D341Med (cell line): Measurements from ENCODE around the gene TBR1.
A peak's percentile ranks its signal among the peaks of the same experiment; 100 is the strongest.

ENCODE experiments used
- DNase-seq: peaks from one replicate; pipeline ENCODE4 v3.0.0; 2012; ENCODE audit warnings: low spot score

The TBR1 gene

DNA sequence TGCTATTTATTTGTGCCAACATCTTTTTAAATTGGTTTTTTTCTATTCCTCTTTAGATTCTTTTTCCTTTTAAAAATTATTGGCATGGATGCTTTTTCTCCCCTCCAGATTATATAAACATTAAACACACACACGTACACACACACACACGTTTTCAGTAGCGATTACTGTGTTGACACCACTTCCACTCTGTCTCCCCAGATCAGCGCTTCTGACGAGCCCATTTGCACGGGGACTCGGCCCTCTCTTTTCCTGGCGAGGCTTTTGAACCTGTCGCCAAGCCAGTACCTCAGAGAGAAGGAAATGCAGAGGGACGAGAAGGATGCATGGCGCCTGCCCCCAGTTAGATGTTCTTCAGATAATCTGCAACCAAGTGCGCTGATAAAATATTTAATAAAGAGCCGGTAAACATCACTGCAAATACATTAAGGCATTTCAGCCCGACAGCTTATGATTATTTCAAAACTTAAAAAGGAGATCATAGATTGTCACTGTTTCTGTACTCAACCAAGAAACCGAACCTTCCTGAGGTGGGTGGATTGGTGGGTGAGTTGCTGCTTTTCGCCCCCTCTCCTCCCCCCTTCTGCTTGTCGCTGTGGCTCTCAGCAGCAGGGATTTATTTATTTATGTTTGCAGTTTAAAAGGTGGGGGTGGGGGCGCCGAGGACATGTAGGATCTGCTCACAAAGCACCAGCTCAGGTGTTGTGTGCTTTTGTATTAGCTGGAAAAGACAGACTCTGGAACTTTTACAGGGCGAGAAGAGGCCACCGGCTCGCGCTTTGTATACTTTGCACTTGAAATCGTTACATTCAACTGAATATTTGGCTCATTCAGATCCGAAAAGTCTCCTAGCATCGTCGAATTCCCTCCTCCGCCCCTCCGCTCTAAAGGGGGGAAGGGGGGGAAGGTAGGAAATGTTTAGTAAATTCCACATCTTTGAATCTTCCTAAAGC is 787 bp upstream of the TBR1 start:
- DNase-seq, result peak; percentile 53

DNA sequence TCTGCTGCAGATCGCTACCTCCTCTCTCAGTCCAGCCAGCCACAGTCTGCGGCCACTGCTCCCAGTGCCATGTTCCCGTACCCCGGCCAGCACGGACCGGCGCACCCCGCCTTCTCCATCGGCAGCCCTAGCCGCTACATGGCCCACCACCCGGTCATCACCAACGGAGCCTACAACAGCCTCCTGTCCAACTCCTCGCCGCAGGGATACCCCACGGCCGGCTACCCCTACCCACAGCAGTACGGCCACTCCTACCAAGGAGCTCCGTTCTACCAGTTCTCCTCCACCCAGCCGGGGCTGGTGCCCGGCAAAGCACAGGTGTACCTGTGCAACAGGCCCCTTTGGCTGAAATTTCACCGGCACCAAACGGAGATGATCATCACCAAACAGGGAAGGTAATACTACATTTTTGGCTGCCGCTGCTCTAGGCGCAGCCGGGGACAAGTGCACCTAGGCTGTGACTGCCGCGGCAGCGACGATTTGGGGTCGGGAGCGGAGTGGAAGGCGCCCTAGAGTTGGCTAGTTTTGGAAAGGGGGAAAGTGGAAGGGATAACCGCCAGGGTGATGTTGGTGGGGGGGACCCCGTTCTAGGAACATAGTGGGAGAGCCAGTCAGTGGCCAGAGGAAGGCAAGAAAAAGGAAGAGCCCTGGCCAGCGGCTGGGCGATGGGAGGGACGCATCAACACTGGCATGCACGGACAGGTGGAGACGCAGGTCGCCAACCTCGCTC is 776 bp downstream of the TBR1 start:
- peak; percentile 34 for DNase-seq

DNA sequence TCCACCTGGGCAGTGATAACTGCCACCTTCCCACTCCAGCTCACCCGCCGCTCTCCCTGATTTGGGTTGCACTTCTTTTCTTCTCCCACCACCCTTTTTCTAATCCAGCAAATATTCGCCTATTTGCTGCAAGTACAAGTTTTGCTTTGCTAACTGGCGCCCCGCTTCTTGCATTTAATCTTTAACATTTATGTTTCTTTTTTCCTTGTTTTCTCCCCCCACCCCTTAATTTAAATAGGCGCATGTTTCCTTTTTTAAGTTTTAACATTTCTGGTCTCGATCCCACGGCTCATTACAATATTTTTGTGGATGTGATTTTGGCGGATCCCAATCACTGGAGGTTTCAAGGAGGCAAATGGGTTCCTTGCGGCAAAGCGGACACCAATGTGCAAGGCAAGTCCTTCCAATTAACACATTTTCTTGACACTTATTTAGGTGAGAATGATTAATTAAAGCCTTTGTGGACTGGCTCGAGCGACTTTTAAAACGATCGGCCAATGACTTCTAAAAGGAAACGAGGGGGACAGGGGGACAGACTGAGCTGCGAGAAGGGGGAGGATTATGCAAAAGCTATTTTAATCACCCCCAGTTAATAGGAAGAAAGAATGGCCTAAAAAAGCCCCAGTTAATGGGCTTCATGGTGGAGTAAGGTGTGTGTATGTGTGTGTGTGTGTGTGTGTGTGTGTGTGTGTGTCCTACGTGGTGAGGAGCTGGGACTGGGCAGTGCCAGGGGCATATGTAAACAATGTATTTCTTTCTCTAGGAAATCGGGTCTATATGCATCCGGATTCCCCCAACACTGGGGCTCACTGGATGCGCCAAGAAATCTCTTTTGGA is 1.6 kb downstream of the TBR1 start:
- DNase-seq, result no peak

DNA sequence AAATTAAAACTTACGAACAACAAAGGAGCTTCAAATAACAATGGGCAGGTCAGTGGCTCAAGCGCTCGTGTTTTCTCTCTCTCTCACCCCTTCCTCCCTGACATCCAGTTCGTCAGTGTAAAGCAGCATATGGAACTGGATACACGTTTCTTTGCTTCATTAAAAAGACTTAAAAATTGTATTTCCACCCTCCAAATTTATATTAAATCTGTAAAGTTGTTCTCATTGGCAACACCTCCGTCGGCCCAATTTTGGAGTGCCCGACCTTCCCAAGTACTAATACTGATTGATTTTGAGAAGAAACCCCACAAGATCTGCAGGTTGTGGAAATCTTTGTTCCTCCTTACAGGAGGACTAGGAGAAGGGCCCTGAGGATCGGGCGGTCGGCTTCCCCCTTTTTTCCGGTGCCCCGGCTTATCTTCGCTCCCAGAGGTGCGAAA is 2.2 kb downstream of the TBR1 start:
- DNase-seq, result no peak

DNA sequence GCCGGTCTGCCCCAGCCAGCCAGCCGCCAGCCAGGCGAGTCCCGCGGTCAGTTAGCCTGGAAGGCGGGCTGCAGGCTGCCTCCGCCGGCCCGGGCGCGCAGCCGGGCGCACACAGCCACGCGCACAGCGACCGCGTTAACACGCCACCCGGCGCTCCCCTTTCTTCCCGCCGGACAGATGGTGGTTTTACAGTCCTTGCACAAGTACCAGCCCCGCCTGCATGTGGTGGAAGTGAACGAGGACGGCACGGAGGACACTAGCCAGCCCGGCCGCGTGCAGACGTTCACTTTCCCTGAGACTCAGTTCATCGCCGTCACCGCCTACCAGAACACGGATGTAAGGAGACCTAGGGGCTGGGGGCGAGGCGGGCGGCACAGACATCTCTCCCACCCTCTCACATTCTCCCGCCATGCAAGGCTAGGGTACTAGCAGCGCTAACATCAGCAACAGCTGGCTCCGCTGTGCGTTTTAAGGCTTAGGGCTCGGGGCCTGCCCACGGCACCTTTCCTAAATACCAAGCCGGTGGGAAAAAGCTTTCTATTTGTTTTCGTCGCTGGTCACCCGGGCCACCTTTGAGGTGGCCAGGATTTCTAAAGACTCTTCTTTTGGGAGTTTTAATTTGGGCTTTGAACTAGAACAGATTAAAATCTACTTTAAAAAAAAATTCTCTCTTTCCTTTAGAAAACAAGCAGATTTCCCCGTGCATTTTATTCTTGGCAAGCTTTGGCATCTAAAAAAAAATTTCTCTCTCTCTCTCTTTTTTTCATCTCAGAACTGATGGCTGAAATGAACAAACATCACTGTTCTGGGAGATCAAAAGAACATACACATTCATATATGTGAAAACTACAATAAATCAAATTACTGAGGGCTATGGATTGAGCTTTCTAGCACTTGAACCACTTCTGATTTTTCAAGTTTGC is 2.9 kb downstream of the TBR1 start:
- DNase-seq, result peak; percentile 45

DNA sequence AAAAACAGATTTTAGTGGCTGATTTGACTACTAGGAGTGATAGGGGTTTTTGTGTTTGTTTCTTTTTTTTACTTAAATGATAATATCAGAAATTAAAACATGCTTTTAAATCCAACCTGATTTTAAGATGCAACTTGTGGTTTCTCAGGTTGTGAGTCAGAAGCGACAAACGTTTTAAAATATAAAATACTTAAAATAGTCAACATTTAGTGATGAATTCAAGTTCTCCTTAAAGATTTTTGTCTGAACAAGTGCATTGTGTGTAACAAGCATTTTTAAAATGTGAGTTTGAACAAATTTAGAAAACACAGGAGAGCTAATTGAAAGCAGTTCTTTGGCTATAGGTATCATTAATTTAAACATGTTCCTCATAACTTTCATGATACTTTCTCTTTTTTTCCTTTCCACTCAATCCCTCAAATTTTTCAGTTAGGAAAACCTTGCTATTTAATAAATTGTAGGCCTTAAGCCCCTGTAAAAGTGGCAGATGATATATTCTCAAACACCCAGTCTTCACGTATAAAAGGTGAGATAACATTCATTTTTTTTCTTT is 3.6 kb downstream of the TBR1 start:
- DNase-seq, result no peak

DNA sequence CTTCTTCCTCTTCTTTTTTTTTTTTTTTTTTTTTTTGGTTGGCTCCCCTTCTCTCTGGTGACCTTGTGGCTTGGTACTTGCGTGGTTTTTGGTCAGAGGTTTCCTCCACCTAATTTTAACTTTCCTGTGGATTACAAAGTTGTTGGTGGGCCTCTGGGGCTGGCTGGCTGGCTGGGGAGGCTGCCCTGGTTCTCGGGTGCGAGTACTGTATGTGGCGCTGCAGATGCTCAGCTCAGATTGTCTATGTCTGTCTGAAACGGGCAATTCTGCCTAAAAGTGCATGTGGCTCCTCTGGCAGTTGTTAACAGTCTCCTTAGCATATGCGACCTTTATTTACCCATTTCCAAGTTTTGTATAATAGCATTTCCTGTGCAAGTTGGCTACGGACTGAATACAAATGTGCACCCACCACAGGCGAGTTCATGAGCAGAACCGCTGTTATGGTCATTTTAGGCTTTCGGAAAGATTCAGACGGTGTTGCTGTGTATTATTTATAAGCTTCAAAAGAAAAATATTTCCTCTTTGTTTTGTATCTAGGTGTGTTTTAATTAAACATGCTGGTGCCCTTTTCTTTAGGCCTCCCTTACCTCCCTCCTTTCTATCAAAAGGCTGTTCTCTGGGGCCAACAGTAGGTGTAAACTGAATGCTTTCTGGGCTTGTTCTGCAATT is 4.4 kb downstream of the TBR1 start:
- DNase-seq, result no peak

DNA sequence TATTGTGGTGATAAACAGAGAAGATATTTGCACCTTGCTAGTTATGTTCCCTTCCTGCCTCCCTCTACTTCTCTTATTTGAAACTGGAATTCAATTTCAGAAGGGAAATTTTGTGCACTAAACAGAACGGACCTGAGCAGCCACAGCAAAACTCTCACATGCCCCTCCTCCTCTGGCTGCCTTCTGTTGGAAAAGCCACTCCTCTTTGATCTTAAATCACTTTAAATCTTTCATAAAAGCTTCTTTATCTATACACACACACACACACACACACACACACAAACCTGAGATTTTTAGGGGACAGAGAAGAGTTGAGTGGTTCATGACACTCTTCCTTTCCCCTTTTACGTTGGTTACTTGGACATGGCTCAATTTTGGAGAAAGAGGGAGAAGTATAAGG is 5.6 kb downstream of the TBR1 start:
- peak; percentile 38 for DNase-seq

DNA sequence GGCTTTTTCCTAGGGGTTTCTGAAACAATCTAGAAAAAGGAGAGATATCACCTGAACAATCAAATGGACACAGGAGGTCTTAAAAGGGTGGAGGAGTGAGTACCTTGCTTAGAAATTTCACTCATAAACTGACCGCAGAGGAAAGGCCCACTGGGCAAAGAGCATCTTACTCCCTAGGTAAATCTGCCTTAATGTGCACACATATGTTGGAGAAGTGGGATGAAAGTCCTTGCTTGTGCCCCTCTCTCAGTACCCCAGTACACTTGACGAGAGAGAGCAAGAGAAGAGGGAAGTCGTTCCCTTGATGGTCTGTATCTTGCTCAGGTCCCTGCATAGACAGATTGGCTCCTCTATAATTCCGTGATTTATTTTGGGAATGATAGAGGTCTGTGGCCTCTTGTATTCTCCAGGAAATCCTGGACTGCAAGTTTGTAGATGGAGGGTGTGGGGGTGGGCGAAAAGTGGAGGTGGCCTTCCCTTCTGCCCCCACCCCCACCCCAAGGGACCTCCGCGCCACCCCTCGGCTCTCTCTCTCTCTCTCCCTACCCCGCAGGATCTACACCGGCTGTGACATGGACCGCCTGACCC is 6.8 kb downstream of the TBR1 start:
- peak; percentile 45 for DNase-seq

DNA sequence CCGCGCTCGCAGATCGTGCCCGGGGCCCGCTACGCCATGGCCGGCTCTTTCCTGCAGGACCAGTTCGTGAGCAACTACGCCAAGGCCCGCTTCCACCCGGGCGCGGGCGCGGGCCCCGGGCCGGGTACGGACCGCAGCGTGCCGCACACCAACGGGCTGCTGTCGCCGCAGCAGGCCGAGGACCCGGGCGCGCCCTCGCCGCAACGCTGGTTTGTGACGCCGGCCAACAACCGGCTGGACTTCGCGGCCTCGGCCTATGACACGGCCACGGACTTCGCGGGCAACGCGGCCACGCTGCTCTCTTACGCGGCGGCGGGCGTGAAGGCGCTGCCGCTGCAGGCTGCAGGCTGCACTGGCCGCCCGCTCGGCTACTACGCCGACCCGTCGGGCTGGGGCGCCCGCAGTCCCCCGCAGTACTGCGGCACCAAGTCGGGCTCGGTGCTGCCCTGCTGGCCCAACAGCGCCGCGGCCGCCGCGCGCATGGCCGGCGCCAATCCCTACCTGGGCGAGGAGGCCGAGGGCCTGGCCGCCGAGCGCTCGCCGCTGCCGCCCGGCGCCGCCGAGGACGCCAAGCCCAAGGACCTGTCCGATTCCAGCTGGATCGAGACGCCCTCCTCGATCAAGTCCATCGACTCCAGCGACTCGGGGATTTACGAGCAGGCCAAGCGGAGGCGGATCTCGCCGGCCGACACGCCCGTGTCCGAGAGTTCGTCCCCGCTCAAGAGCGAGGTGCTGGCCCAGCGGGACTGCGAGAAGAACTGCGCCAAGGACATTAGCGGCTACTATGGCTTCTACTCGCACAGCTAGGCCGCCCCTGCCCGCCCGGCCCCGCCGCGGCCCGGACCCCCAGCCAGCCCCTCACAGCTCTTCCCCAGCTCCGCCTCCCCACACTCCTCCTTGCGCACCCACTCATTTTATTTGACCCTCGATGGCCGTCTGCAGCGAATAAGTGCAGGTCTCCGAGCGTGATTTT is 7.6 kb downstream of the TBR1 start:
- peak; percentile 45 for DNase-seq

DNA sequence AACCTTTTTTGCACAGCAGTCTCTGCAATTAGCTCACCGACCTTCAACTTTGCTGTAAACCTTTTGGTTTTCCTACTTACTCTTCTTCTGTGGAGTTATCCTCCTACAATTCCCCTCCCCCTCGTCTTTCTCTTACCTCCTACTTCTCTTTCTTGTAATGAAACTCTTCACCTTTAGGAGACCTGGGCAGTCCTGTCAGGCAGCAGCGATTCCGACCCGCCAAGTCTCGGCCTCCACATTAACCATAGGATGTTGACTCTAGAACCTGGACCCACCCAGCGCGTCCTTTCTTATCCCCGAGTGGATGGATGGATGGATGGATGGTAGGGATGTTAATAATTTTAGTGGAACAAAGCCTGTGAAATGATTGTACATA is 8.3 kb downstream of the TBR1 start:
- DNase-seq, result no peak

DNA sequence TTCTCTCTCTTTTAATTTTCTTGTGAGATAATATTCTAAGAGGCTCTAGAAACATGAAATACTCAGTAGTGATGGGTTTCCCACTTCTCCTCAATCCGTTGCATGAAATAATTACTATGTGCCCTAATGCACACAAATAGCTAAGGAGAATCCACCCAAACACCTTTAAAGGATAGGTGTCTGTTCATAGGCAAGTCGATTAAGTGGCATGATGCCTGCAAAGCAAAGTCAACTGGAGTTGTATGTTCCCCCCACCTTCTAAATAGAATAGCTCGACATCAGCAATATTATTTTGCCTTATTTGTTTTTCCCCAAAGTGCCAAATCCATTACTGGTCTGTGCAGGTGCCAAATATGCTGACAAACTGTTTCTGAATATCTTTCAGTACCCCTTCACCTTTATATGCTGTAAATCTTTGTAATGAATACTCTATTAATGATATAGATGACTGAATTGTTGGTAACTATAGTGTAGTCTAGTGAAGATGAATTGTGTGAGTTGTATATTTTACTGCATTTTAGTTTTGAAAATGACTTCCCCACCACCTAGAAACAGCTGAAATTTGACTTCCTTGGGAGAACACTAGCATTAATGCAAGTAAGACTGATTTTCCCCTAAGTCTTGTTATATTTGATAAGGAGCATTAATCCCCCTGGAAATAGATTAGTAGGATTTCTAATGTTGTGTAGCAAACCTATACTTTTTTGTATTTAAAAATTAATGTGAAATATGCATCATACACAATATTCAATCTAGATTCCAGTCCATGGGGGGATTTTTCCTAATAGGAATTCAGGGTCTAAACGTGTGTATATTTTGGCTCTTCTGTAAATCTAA is 9.0 kb downstream of the TBR1 start:
- DNase-seq, result no peak

DNA sequence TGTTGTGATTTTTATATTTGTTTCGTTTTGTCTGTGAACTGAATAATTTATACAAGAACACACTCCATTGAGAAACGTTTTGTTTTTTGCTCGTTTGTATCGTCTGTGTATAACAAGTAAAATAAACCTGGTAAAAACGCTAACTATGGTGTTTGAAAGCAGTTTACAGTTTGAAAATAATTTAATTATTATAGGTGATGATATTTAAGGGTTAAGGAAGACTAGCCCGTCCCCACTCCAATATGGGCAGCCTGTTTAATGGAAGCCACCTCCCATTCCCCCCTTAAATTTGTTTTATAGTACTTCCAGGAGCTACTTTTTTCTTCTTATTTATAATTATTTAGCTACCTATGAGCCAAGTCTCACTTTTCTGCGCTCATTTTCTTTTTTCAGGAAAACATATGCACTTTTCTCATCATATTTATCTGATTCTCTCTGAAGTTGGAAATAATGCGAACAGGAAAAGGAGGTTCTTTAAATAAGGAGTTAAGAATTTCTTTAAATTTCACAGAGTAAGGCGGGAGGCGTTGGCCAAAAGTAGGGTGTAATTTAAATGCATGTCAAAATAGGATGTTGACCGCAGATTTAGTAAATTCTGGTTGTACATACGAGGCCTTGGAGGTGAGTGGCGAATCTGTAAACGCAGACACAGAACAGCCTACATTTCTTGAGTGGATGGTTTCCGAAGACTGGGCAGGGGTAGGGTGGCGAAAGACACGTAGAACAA is 9.8 kb downstream of the TBR1 start:
- DNase-seq, result no peak

DNA sequence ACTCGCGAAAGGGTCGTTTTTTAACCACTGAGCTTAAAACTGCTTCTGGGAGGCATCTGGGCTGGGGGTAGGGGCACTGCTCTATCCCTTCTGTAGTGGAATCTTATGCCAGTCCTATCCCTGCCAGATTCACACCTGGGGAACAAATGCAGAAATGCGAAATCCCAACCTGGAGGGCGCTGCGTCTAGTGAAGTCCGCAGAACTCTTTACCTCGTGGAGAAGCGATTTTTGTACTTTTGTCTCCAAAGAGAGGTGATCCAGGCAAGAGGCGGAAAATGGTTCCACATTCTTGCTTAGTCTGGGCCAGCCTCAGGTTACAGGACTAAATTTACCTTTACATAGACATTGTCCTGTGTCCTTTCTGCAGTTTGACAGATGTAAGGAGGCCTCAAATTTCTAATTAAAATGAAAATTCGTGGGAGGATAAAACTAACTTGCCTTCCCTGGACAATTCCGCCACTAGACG is 10.4 kb downstream of the TBR1 start:
- DNase-seq, result peak; percentile 26

DNA sequence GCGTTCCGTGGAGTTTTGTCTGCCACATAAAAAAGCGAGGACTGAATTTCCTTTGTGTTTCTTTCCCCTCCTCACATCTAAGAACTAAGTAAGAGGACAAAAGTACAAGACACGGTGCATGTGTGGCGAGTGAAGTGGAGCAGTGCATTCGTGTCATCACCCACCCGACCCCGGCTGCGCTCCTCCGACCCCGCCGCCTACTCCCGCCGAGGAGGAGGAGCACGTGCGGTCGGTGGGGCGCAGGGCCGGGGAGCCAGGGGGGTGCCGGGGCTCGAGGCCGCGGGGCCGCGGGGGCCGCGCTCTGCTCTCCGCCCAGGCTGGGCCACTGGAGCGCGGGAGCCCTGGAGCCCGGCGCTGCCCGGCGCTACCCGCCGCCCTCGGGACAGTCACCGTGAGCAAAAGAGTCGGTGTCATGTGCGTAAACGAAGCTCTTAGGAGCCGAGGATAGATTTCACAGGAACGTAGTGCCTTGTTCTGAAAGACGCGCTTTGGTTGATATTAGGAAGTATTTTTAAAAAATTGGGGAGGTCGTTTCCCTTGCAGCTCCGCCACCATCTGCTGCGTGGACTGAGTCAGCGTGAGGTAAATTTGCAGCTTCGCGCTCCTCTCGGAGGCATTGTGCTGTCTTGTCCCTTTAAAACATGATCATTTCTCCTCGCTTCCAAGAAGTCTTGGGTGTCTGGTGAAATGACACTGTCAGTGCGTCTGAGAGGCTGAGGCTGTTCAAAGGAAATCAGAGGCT is 11.0 kb downstream of the TBR1 start:
- DNase-seq, result peak; percentile 60
